Astrocyte of the hippocampus (primary cell): ENCODE results near the gene OTOP1.
A peak's percentile ranks its signal among the peaks of the same experiment; 100 is the strongest.
"Not testable (repeated sequence)": the region's sequence is repeated elsewhere in the genome, so short reads cannot be mapped to it uniquely, and the experiment has no call there.

ENCODE experiments used
- DNase-seq: peaks from one replicate; pipeline ENCODE4 v3.0.0; 2011; ENCODE audit warnings: low read depth, low spot score

Gene OTOP1, protein sequence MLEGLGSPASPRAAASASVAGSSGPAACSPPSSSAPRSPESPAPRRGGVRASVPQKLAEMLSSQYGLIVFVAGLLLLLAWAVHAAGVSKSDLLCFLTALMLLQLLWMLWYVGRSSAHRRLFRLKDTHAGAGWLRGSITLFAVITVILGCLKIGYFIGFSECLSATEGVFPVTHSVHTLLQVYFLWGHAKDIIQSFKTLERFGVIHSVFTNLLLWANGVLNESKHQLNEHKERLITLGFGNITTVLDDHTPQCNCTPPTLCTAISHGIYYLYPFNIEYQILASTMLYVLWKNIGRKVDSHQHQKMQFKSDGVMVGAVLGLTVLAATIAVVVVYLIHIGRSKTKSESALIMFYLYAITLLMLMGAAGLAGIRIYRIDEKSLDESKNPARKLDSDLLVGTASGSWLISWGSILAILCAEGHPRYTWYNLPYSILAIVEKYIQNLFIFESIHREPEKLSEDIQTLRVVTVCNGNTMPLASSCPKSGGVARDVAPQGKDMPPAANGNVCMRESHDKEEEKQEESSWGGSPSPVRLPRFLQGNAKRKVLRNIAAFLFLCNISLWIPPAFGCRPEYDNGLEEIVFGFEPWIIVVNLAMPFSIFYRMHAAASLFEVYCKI

GRCh38 chr4:4226606-4227438 is at the start of gene OTOP1:
OTOP1 (minus strand) TSS chr4:4226929; CDS start chr4:4226864, 65 bp downstream.
- no peak for DNase-seq

DNA sequence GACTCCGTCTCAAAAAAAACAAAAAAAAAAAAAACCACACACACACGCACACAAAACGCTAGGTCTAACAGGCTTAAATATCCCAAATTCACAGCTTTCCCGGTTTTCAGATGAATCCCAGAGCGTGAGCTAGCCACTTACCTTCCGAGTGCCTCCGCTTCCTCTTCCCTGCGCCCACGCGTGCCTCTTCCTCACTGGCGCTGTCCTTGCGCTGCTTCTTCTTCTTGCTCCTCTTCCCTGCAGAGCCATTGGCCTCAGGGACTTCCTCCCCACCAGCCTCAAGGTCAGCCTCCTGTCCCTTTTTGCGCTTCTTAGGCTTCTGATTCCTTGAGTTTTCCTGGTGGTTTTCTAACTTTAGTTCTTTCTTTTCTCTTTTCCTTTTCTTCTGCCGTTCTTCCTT is 47.5 kb upstream of the OTOP1 start:
- no peak for DNase-seq

- no peak for DNase-seq
Measured at GRCh38 chr4:4271912-4272311, 45.2 kb upstream of the OTOP1 start.

DNA sequence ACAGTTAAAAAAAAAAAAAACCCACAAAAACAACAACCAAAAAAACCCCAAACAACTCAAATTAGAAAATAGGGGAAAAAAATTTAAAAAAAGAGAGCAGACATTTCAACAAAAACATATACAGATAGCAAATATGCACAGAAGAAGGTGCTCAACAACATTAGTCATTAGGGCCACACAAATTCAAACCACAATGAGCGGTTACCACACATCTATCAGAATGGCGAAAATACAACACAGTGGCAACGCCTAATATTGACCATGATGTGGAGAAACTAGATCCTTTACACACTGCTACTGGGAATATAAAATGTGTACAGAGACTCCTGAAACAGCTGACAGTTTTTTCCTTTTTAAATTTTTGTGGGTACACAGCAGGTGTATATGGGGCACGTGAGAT is 43.8 kb upstream of the OTOP1 start:
- no peak for DNase-seq

DNA sequence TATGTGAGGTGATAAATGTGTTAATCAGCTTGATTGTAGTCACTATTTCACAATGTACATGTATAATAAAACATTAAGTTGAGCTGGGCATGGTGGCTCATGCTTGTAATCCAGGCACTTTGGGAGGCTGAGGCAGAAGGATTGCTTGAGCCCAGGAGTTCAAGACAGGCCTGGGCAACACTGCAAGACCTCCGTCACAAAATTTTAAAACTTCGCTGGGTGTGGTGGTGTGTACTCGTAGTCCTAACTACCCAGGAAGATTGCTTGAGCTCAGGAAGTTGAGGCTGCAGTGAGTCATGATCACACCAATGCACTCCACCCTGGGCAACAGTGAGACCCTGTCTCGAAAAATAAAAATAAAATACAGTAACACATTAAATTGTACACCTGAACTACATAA is 43.1 kb upstream of the OTOP1 start:
- no peak for DNase-seq

- no peak for DNase-seq
Measured at GRCh38 chr4:4269331-4269731, 42.6 kb upstream of the OTOP1 start.

GRCh38 chr4:4268776-4269175 is 42.0 kb upstream of the OTOP1 start:
- DNase-seq: no peak

DNA sequence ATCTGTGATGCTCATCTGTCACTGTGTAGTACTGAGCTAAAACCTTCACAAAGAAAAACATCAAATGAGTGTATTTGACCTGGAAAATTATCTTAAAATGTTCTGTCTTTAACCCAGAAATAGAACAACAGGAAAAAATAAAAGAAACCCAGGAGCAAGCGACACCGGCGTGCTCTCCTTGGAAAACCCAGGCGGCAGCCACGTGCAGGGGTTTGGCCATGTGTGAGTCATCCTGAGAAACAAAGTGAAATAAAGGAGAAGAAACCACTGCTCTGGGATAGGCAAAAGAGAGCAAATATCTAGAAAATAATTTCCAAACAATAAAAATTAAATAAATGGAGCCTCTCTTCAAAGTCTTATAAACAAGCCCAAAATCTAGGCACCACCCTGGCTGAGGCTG is 41.3 kb upstream of the OTOP1 start:
- DNase-seq: peak; percentile 65

GRCh38 chr4:4260185-4260751 is 33.5 kb upstream of the OTOP1 start:
- DNase-seq: peak; percentile 52

GRCh38 chr4:4259484-4260100 is 32.9 kb upstream of the OTOP1 start:
- no peak for DNase-seq

DNA sequence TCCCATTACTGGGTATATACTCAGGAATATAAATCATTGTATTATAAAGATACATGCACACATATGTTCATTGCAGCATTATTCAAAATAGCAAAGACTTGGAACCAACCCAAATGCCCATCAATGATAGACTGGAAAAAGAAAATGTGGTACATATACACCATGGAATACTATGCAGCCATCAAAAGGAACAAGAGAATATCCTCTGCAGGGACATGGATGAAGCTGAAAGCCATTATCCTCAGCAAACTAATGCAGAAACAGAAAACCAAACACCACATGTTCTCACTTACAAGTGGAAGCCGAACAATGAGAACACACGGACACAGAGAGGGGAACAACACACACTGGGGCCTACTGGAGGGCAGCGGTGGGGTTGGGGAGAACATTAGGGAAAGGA is 31.0 kb upstream of the OTOP1 start:
- DNase-seq: not testable (repeated sequence)

DNA sequence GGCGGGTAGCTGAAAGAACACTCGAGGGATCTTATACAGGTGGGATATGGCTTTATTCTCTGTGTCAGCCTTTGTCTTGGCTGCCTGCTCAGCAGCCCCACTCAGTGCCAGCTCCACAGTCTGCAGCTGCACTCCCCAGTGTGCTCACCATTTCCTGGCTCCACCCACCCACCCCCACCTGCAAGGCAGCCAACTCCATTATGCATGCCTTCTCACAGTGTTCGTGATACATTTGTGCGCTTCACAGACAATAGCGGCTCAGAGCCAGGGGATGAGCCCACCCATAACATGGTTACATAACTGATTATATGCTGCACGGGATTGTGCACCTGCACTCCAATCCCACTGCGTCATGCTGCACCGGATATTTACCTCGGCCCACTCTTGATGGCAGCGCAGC is 30.1 kb upstream of the OTOP1 start:
- DNase-seq: no peak

DNA sequence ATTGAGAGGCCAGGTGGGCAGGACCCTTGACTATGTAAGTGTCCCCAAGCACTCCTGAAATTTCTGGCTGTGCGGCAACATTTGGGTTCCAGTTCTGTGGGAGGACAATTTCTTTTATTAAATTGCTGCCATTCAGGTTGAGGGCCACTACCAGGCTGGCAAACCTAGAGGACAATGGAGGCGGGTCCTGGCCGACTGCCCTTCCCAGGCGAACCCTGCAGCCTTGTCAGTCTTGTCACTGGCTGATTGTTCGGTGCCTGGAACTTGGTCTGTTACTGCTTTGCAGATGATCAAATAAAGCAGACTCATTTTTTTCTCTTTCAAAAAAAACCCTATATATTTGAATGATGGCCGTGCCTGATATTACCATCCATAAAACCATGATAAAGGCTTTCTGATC is 27.9 kb upstream of the OTOP1 start:
- no peak for DNase-seq

DNA sequence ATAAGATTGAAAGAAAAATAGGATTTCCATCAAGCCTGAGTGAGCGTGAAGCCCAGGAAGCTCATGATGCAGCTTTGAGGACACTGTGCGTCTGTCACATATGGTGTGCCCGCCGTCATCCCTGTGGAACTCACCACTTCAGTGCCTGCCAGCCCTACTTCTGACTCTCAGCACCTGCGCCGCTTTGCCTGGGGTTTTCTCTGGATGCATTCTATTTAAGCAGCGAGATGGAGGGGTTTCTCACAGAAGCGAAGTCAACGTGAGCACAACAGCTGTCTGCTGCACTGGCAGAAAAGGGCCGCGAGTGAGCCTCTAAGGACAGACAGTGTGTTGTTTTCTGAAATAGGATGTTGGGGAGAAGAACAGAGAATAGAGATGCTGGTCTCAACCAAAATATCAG is 27.5 kb upstream of the OTOP1 start:
- DNase-seq: no peak

DNA sequence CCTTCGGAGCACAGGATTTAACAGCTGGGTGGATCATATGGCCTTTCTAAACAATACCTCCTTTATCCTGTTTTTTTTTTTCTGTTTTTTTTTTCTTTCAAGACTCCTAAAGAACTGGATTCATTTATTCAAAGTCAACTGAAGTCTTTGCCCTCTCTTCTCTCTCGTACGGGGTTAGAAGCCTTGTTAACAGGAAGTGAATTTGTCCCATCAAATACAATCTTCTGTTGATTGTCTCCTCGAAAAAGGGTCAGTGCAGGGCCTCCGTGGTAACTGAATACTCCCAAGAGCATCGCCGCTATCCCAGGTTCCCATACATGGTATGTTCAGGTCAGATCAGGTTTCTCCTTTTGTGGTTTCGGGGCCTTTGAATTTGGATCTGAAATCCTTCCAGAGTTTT is 23.1 kb upstream of the OTOP1 start:
- no peak for DNase-seq

DNA sequence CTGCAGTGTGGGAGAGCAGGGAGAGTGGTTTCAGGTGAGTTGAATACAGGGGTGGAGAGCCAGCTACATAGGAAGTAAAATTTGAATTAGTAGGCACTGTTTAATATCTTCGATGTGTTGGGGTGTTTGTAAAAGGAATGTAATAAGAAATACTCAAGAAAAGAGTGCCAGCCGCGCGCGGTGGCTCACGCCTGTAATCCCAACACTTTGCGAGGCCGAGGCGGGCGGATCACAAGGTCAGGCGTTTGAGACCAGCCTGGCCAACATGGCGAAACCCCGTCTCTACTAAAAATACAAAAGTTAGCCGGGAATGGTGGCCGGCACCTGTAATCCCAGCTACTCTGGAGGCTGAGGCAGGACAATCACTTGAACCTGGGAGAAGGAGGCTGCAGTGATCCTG is 22.6 kb upstream of the OTOP1 start:
- not testable (repeated sequence) for DNase-seq

GRCh38 chr4:4248885-4249203 is 22.1 kb upstream of the OTOP1 start:
- DNase-seq: no peak

DNA sequence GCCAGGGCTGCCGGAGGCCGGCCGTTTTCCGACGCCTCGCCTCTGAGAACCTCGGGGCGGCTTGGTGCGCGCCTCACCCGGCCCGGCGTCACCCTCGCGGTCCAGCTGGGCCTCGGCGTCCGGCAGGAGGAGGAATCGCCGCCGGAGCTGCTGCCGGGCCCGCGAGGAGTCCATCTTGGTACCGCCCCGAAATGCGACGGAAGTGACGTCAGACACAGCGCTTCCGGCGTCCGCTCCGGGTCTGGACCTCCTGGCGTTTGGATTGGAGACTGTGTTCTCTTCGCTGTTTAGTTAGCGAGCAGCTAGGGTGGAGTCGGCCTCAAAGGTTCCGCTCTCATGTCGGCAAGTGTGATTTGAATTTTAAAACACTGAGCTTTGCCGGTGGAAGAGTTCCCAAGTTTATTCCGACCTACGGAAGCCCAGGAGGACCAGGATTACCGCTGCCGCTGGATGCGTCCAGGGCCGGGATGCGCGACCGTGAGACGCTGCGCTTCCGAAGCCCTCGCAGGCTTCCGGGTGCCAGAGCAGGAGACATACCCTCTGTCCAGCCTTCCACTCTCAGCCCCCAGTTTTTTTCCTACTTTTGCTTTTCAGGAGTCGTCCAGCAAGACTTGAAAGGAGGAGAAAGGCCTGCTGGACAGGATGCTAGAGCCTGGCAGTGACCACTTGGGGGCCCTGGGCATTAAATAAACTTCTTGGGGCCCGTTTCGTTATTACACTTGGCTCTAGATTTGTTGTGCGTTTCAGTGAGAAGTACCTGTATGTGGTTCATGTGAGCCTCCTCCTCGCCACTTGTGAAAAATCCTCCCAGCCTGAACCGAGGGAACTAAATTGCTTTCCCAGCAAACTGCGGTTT is 21.5 kb upstream of the OTOP1 start, which contains the start of gene TMEM128:
TMEM128 (minus strand) TSS at position 195 of the 856 bp plus-strand sequence; CDS start at position 174, 21 bp downstream.
- peak; percentile 97 for DNase-seq

- no peak for DNase-seq
Measured at GRCh38 chr4:4247696-4248028, 20.9 kb upstream of the OTOP1 start.

DNA sequence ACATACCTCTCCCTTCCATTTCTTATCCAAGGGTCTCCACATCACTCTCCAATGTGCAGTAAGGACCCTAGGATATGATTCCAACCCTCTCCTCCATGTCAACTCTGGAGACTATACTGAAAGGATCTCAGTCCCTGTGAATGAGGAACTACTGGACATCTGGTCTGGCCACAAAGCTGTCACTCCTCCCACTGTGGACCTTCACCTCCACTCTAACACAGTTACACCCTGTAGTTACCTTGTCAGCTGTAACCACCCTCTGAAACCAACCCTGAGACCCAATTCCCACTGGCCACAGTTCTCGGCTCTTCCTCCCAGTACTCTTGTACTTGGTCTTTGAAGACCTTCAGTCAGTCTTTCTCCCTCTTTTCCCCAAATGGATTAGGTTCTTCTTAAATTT is 18.4 kb upstream of the OTOP1 start:
- no peak for DNase-seq

DNA sequence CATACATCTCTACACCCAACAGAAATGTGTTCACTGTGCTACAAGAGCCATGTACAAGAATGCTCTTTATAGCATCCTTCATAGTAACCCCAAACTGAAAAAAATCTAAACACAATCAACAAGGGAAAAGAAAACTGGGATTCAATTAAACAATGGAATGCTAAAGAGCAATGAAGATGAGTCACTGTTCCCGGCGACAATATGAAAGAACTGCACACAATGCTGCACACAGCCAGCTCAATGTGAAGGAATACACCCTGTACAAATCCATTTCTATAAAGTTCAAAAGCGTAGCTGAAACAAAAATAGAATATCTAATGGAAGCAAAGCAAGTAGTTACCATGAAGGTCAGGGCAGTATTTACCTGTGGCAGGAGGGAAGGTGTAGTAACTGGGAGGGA is 12.8 kb upstream of the OTOP1 start:
- DNase-seq: not testable (repeated sequence)
